Gastroesophageal sphincter (tissue), 4 donors: Measurements from ENCODE around the gene ALG10B. TPM values are rescaled to one million over a fixed set of nuclear protein-coding genes. Genes with fewer than 3 reads are reported as not detected.
"Not testable (repeated sequence)": the region's sequence is repeated elsewhere in the genome, so short reads cannot be mapped to it uniquely, and the experiment has no call there.

Experiments used
- ATAC-seq: fragments of 150-250 bp; one replicate; pipeline ENCODE4 v1.9.1; 2016; ENCODE audit warnings: mild to moderate bottlenecking, moderate library complexity
- H3K27ac ChIP-seq, 4 donors: fragments of 200-600 bp; sonication (generic) in 3 of 4; 1 replicate in 3 of 4; 2 replicates in 1 of 4; pipeline ENCODE4 v1.5.1; 2016 to 2019
- H3K27me3 ChIP-seq: fragments of 200-600 bp; sonication (generic); one replicate; pipeline ENCODE4 v1.5.1; 2019
- H3K36me3 ChIP-seq, 2 donors: fragments of 200-600 bp; sonication (generic); one replicate each; pipeline ENCODE4 v1.5.1; 2019; ENCODE audit warnings: control low read depth in 1 of 2
- H3K4me1 ChIP-seq, 3 donors: fragments of 200-600 bp; sonication (generic); 1 replicate in 2 of 3; 2 replicates in 1 of 3; pipeline ENCODE4 v1.5.1; 2016 to 2019; ENCODE audit warnings: control low read depth in 2 of 3
- H3K4me3 ChIP-seq, 2 donors: fragments of 200-600 bp; sonication (generic); one replicate each; pipeline ENCODE4 v1.5.1; 2019; ENCODE audit warnings: mild to moderate bottlenecking in 1 of 2, moderate library complexity in 1 of 2
- H3K9me3 ChIP-seq, 3 donors: fragments of 200-600 bp; sonication (generic); one replicate each; pipeline ENCODE4 v1.5.1; 2017 to 2019; ENCODE audit warnings: control low read depth in 2 of 3
- EP300 ChIP-seq: sonication (generic); formaldehyde crosslinking; IDR thresholded peaks from one replicate; pipeline ENCODE4 v1.6.1; 2017; ENCODE audit warnings: antibody characterized with exemption, mild to moderate bottlenecking
- POLR2A ChIP-seq, 2 donors: fragments of 450-650 bp; IDR thresholded peaks; one replicate each; pipeline ENCODE4 v1.6.1; 2017; ENCODE audit warnings: antibody characterized with exemption in 2 of 2, mild to moderate bottlenecking in 2 of 2, moderate library complexity in 1 of 2
- POLR2AphosphoS5 ChIP-seq: sonication (generic); formaldehyde crosslinking; IDR thresholded peaks from one replicate; pipeline ENCODE4 v1.6.1; 2017; ENCODE audit warnings: antibody characterized with exemption
- WGBS, 2 donors: methylation state at CpG; one replicate each; pipeline ENCODE4 v1.1.5; 2018; ENCODE audit warnings: low coverage in 1 of 2; 5-methylcytosine and 5-hydroxymethylcytosine counted together
- total RNA-seq, 4 donors: library from RNA; depleted of rRNA; stranded (reverse); fragments of >200 nt; gene quantifications; one replicate each; pipeline ENCODE4 v1.1.0, GENCODE V29; 2016
- TF ChIP-seq, protein P1 (sequence below), 4 experiments: fragments of 200-600 bp in 2 of 4; fragments of 450-650 bp in 2 of 4; sonication (generic) in 1 of 4; IDR thresholded peaks; one replicate each; pipeline ENCODE4 v1.5.1; 2017 to 2019; ENCODE audit warnings: antibody characterized with exemption in 4 of 4, mild to moderate bottlenecking in 2 of 4, moderate library complexity in 2 of 4

ALG10B gene
- total RNA-seq, 4 donors from 2014 or later, result 2.8 to 8.1 (median 3.5) TPM

DNA sequence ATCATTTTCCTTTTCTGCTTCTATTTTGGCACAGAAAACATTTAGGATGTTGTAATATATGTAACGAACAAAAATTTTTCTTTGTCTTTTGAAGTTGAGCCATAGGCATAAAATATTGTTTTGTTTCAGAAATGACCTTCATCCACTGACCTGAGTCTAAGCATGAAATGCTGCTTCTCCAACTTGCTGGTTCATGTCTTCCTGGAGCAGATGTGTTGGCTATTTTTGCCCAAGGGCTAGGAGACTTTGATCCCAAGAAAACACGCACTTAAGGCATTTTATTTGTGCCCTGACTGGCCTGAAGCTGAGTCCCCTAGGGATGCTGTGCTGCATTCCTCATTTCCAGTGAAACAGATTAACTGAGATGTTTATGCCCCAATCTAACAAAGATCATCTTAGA lies 27.2 kb upstream of the ALG10B start:
- Histone ChIP-seq H3K4me1 (no peaks in the 10 kb centered on the region), H3K36me3 (no peaks in the 10 kb centered on the region), H3K9me3 (no peaks in the 10 kb centered on the region), H3K4me3 (no peak overlapping the region), H3K27ac (no peak overlapping the region), H3K27me3 (no peaks in the 10 kb centered on the region)
- no peak for ATAC-seq
- WGBS, 2 donors, result 66 to 69% methylated on average over 1 to 2 of the region's 2 CpGs
- TF ChIP-seq, protein P1, sequence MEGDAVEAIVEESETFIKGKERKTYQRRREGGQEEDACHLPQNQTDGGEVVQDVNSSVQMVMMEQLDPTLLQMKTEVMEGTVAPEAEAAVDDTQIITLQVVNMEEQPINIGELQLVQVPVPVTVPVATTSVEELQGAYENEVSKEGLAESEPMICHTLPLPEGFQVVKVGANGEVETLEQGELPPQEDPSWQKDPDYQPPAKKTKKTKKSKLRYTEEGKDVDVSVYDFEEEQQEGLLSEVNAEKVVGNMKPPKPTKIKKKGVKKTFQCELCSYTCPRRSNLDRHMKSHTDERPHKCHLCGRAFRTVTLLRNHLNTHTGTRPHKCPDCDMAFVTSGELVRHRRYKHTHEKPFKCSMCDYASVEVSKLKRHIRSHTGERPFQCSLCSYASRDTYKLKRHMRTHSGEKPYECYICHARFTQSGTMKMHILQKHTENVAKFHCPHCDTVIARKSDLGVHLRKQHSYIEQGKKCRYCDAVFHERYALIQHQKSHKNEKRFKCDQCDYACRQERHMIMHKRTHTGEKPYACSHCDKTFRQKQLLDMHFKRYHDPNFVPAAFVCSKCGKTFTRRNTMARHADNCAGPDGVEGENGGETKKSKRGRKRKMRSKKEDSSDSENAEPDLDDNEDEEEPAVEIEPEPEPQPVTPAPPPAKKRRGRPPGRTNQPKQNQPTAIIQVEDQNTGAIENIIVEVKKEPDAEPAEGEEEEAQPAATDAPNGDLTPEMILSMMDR (IDR thresholded peaks at IDR 0.05), result no peak
- TF ChIP-seq POLR2A (IDR thresholded peaks at IDR 0.05) (no peak), POLR2AphosphoS5 (no peak), EP300 (no peak)

DNA sequence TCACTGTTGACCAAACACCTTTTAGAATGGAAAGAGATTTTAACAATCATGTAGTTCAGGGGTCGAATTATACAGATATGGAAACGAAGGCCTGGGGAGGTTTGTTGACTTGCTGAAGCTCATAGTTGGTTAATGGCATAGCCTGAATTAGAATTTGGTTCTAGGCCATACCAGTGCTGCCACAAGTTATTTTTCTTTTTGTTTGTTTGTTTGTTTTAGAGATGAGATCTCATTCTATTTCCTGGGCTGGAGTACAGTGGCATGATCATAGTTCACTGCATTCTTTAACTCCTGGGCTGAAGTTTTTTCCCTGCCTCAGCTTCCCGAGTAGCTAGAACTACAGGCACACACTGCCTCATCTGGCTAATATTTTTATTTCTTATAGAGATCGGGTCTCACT lies 25.4 kb upstream of the ALG10B start:
- 58 to 75% methylated on average over 4 of the region's 4 CpGs for WGBS, 2 donors
- H3K9me3 ChIP-seq, result peaks cover 0 to under 1% (median 0%) of the 10 kb centered on the region in 3 donors
- no peak for ATAC-seq
- no peaks in the 10 kb centered on the region for H3K4me1 ChIP-seq
- H3K4me3 ChIP-seq, result no peak overlapping the region
- H3K27ac ChIP-seq, result no peak overlapping the region
- no peaks in the 10 kb centered on the region for H3K27me3 ChIP-seq
- TF ChIP-seq, protein P1 (IDR thresholded peaks at IDR 0.05), result no peak
- TF ChIP-seq EP300 (no peak), POLR2AphosphoS5 (no peak), POLR2A (IDR thresholded peaks at IDR 0.05) (no peak)
- H3K36me3 ChIP-seq, result no peaks in the 10 kb centered on the region

DNA sequence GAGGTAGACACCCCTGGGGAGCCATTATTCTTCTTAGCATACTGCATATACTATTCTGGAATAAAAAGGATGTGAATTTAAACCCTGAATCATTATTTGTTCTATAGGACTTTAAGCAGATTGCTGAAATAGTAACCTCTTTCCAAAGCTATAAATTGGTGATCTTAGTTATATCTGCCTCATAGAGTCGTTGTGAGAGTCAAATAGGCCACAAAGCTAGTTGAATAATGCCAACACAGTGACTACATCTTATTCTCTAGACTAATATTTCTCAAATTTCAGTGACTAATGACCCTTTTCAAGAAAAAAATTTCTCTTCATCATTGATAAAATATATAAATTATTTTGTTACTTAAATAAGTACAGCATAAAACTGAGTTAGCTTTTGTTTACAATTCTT lies 13.6 kb upstream of the ALG10B start:
- H3K27ac ChIP-seq, H3K27me3 ChIP-seq, H3K4me1 ChIP-seq, H3K36me3 ChIP-seq, H3K4me3 ChIP-seq, ATAC-seq: not testable (repeated sequence)
- WGBS, 2 donors, result 9 to 30% methylated on average over 1 of the region's 1 CpG
- H3K9me3 ChIP-seq, result peaks cover 0 to 19% (median 0%) of the 10 kb centered on the region in 3 donors

DNA sequence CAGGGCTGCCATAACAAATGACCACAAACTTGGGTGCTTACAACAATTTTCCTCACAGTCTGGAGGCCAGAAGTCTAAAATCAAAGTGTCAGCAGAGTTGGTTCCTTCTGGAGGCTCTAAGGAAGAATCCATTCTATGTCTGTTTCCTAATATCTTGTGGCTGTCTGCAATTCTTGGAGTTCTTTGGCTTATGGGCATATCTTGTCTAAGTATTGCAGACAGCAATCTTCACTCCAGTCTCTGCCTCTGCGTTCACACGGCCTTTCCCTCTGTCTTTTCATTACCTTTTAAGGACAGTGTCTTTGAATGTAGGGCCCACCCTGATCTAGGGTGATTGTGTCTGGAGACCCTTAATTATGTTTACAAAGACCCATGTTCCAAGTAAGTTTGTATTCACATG lies 5.4 kb downstream of the ALG10B start:
- Histone ChIP-seq H3K36me3 (peaks cover 0 to 12% of the 10 kb centered on the region in 2 donors), H3K4me1 (peaks cover 0 to 13% (median 0%) of the 10 kb centered on the region in 3 donors)
- WGBS, 2 donors, result 78 to 89% methylated on average over 2 of the region's 2 CpGs
- not testable (repeated sequence) for H3K27ac ChIP-seq, H3K27me3 ChIP-seq, ATAC-seq, H3K4me3 ChIP-seq, H3K9me3 ChIP-seq

DNA sequence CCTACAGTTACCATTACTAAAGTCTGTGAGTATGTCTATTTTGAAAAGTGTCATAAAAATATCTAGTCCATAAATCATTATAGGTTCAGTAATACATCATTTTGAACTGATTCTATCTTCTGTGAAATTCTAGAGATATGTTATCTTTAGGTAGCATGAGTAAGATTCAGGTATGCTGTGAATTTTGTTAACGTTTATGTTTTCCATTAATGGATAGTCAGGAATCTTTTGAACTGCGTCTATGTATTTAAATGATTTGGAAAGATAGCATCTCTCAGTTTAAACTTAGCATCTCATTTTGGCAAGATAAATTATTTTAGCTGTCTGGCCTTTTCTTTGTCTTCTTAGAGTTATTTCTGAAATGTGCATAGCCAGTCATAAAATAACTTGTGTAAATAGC lies 8.3 kb downstream of the ALG10B start:
- 53 to 61% methylated on average over 2 of the region's 2 CpGs for WGBS, 2 donors
- TF ChIP-seq POLR2AphosphoS5, result no peak
- TF ChIP-seq, protein P1 (IDR thresholded peaks at IDR 0.05), result no peak
- no peak for TF ChIP-seq EP300
- TF ChIP-seq POLR2A (IDR thresholded peaks at IDR 0.05), result no peak
- Histone ChIP-seq H3K4me1 (peaks cover 0 to 5% (median 0%) of the 10 kb centered on the region in 3 donors), H3K36me3 (peaks cover 0 to 8% of the 10 kb centered on the region in 2 donors), H3K4me3 (no peak overlapping the region), H3K9me3 (no peaks in the 10 kb centered on the region), H3K27me3 (no peaks in the 10 kb centered on the region), H3K27ac (no peak overlapping the region)
- no peak for ATAC-seq

DNA sequence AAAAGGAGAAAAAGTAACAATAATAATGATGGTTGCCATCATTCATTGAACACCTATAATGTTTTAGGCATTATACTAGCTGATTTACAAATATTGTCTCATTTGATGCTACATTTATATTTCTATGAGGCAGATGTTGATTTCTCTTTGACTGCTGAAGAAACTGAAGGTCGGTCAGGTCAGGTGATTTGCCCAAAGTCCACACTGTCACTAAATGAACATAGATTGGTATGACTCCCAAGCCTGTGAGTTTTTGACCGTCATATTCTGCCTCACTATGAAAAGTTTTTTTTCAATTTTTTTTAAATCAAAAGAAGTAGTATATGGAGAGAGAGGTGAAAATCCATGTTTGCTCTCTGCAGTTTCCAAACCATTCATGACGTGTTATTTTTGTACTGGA lies 10.8 kb downstream of the ALG10B start:
- WGBS, 2 donors, result 78 to 90% methylated on average over 3 of the region's 3 CpGs

More for the DNA sequence above, 10.8 kb downstream of the ALG10B start:
- Histone ChIP-seq H3K27ac (no peak overlapping the region), H3K36me3 (peaks cover 0 to 5% of the 10 kb centered on the region in 2 donors), H3K27me3 (no peaks in the 10 kb centered on the region), H3K9me3 (no peaks in the 10 kb centered on the region), H3K4me1 (peaks cover 0 to 5% (median 0%) of the 10 kb centered on the region in 3 donors), H3K4me3 (no peak overlapping the region)
- TF ChIP-seq EP300 (no peak), POLR2A (IDR thresholded peaks at IDR 0.05) (no peak), POLR2AphosphoS5 (no peak)
- TF ChIP-seq, protein P1 (IDR thresholded peaks at IDR 0.05), result no peak
- ATAC-seq, result no peak
